Body of pancreas (tissue), 4 donors: ENCODE results near the gene TIGAR. TPM values are rescaled to one million over a fixed set of nuclear protein-coding genes. Genes with fewer than 3 reads are reported as not detected.
A peak's percentile ranks its signal among the peaks of the same experiment; 100 is the strongest.

ENCODE experiments used
- ATAC-seq: fragments of 150-250 bp; one replicate; pipeline ENCODE4 v1.9.1; 2016
- DNase-seq, 4 donors: peaks; one replicate each; pipeline ENCODE4 v3.0.0-alpha.2; 2019
- H3K27ac ChIP-seq, 4 donors: fragments of 200-600 bp; sonication (generic); 1 replicate in 3 of 4; 2 replicates in 1 of 4; pipeline versions ENCODE4 v1.5.1 to v1.6.1; 2016 to 2019; ENCODE audit warnings: mild to moderate bottlenecking in 1 of 4, mixed read lengths in 1 of 4, moderate library complexity in 1 of 4
- H3K27me3 ChIP-seq, 2 donors: fragments of 200-600 bp; sonication (generic); one replicate each; pipeline ENCODE4 v1.6.0; 2016; ENCODE audit warnings: mild to moderate bottlenecking in 1 of 2
- H3K36me3 ChIP-seq, 2 donors: fragments of 200-600 bp; sonication (generic); replicated peaks in 1 of 2; 2 replicates each; pipeline ENCODE4 v1.5.1; 2016; ENCODE audit warnings: low read depth in 2 of 2; ENCODE audit not compliant: insufficient read depth in 1 of 2
- H3K4me1 ChIP-seq: fragments of 200-600 bp; sonication (generic); one replicate; pipeline ENCODE4 v1.6.0; 2016
- H3K4me3 ChIP-seq, 2 donors: fragments of 200-600 bp; sonication (generic); 1 replicate in 1 of 2; 2 replicates in 1 of 2; pipeline ENCODE4 v1.5.1; 2016 to 2019
- H3K9me3 ChIP-seq, 3 donors: fragments of 200-600 bp; sonication (generic); 1 replicate in 2 of 3; 2 replicates in 1 of 3; pipeline ENCODE4 v1.5.1; 2016
- POLR2A ChIP-seq, 3 donors: fragments of 450-650 bp; IDR thresholded peaks; one replicate each; pipeline ENCODE4 v1.6.1; 2016; ENCODE audit warnings: antibody characterized with exemption in 3 of 3, mild to moderate bottlenecking in 2 of 3
- whole genome bisulfite sequencing, 2 donors: methylation state at CpG; one replicate each; pipeline ENCODE4 v1.1.5; 2017; 5-methylcytosine and 5-hydroxymethylcytosine counted together
- intact Hi-C: fragments of 100-400 bp; cut with DNase I; formaldehyde crosslinking; loops from one replicate; pipeline ENCODE4 v1.15.1; 2023
- total RNA-seq, 2 donors: library from RNA; depleted of rRNA; stranded (reverse); fragments of >200 nt; gene quantifications; one replicate each; pipeline ENCODE4 v1.1.0, GENCODE V29; 2016
- TF ChIP-seq, protein P1 (sequence below), 7 experiments: fragments of 450-650 bp in 4 of 7; fragments of 200-600 bp in 3 of 7; sonication (generic) in 3 of 7; IDR thresholded peaks; one replicate each; pipeline ENCODE4 v1.5.1; 2016 to 2019; ENCODE audit warnings: antibody characterized with exemption in 7 of 7

Gene TIGAR
- total RNA-seq, 2 donors from 2014 or later = 0.33 to 1.6 TPM

DNA sequence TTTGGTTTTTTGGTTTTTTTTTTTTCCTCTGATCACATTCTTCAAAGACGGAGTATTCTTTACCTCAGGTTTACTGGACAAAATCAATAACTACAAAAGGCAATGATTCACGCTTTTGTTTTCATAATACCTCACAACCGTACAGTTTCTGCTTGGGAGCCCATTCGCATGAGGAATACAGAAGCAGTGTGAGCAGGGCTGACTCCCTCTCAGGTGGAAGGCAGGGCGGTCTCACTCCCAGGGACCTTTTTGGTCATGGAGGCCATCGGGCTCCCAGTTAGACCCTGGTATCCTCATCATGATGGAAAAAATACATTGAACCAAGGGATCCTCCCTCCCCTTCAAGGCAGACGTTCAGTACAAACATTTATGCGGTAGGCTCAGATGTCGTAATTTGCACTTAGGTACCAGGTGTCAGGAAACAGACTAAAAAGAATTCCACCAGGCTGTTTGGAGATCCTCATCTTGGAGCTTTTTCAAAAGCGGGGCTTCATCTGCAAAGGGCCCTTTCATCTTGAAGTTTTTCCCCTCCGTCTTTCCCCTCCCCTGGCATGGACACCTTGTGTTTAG lies 19.0 kb upstream of the TIGAR start:
- Histone ChIP-seq H3K4me1 (no peaks in the 10 kb centered on the region), H3K4me3 (no peak overlapping the region), H3K27me3 (no peaks in the 10 kb centered on the region), H3K36me3 (peaks cover 0 to 24% of the 10 kb centered on the region in 2 donors), H3K9me3 (no peaks in the 10 kb centered on the region), H3K27ac (no peak overlapping the region)
- TF ChIP-seq, protein P1, sequence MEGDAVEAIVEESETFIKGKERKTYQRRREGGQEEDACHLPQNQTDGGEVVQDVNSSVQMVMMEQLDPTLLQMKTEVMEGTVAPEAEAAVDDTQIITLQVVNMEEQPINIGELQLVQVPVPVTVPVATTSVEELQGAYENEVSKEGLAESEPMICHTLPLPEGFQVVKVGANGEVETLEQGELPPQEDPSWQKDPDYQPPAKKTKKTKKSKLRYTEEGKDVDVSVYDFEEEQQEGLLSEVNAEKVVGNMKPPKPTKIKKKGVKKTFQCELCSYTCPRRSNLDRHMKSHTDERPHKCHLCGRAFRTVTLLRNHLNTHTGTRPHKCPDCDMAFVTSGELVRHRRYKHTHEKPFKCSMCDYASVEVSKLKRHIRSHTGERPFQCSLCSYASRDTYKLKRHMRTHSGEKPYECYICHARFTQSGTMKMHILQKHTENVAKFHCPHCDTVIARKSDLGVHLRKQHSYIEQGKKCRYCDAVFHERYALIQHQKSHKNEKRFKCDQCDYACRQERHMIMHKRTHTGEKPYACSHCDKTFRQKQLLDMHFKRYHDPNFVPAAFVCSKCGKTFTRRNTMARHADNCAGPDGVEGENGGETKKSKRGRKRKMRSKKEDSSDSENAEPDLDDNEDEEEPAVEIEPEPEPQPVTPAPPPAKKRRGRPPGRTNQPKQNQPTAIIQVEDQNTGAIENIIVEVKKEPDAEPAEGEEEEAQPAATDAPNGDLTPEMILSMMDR (IDR thresholded peaks at IDR 0.05) = no peak
- no peak for TF ChIP-seq POLR2A (IDR thresholded peaks at IDR 0.05)
- intact Hi-C loops = no loop called here
- ATAC-seq (no peak), DNase-seq (no peak)
- WGBS, 2 donors = 84 to 93% methylated on average over 11 of the region's 11 CpGs

DNA sequence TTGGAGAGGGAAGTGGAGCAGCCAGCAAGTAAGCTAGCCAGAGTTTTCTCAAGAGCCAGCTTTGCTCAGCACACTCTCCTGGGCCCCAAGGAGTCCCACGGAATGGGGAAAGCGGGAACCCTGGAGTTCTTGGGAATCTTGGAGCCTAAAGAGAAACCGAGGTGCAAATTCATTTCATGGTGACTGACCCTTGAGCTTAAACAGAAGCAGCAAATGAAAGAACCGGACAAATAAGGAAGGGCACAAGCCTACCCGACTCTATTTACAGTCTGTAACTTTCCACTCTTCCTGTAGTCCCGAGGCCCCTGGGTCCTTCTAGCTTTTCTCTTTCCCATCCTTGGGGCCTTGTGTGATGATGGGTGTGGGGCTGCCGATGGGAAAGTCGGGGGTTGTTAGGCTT lies 18.1 kb upstream of the TIGAR start:
- 80 to 83% methylated on average over 8 of the region's 8 CpGs for WGBS, 2 donors
- ATAC-seq = no peak
- TF ChIP-seq, protein P1 (IDR thresholded peaks at IDR 0.05) = no peak
- no peak for TF ChIP-seq POLR2A (IDR thresholded peaks at IDR 0.05)
- Histone ChIP-seq H3K36me3 (peaks cover 0 to 22% of the 10 kb centered on the region in 2 donors), H3K9me3 (no peaks in the 10 kb centered on the region), H3K4me1 (no peaks in the 10 kb centered on the region), H3K4me3 (no peak overlapping the region), H3K27me3 (no peaks in the 10 kb centered on the region), H3K27ac (no peak overlapping the region)
- no peak for DNase-seq
- intact Hi-C loops = no loop called here

- no peak for TF ChIP-seq POLR2A (IDR thresholded peaks at IDR 0.05)
- TF ChIP-seq, protein P1 (IDR thresholded peaks at IDR 0.05) = no peak
- intact Hi-C loops = no loop called here
- no peaks in the 10 kb centered on the region for H3K27me3 ChIP-seq
- no peak overlapping the region for H3K27ac ChIP-seq
- no peaks in the 10 kb centered on the region for H3K4me1 ChIP-seq
- no peaks in the 10 kb centered on the region for H3K9me3 ChIP-seq
- ATAC-seq (no peak), DNase-seq (no peak)
- H3K36me3 ChIP-seq = peaks cover 0 to 20% of the 10 kb centered on the region in 2 donors
- WGBS, 2 donors = 85 to 93% methylated on average over 3 of the region's 3 CpGs
- no peak overlapping the region for H3K4me3 ChIP-seq
Observed at GRCh38 chr12:4303750-4304149, 17.3 kb upstream of the TIGAR start.

DNA sequence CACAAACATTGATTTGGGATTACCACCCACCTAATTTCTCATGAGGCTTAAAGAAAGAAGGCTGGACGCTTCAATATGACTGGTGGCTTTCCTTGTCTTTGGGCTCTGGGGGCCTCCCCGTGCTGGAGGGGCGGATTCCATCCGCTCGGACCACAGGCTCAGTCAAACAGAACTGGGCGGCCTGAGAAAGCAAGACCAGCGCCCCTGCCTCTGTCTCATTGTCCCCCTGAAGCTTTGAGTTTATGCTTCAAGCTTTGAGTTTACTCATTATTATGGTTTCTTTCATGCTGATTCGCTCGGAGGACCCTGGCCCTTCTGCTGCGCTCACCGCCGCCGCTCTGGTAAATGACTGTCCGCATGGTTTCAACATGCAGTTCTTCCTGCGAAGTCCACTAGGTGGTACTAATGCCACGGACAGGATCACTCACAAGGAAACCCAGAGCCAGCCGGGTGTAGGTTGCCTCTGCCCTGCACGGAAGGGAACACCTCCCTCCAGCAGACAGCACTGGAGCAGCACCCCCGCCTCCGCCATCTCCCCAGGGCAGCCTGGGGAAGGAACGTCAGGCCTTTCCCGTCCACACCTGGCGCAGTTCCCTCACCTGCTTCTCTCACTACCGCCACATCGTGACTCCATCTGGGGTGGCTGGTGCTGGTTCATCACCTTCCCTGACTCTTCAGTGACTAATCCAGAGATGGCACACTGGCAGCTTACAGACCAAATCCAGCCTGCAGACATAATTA lies 13.2 kb upstream of the TIGAR start:
- Histone ChIP-seq H3K4me1 (no peaks in the 10 kb centered on the region), H3K27ac (peak overlapping the region in 1 of 4 donors; percentile 7), H3K4me3 (no peak overlapping the region), H3K9me3 (no peaks in the 10 kb centered on the region), H3K36me3 (peaks cover 0 to 3% of the 10 kb centered on the region in 2 donors), H3K27me3 (no peaks in the 10 kb centered on the region)
- DNase-seq (peak; percentile 57 to 83 (median 78)), ATAC-seq (peak; percentile 92)
- peak in 1 of 3 donors; percentile 12 for TF ChIP-seq POLR2A (IDR thresholded peaks at IDR 0.05)
- TF ChIP-seq, protein P1 (IDR thresholded peaks at IDR 0.05) = peak; percentile 42 to 78 (median 69)
- intact Hi-C loops = no loop called here
- WGBS, 2 donors = 36 to 47% methylated on average over 18 to 25 of the region's 25 CpGs
